Activated naive CD8-positive, alpha-beta T cell treated with anti-CD3 and anti-CD28 coated beads, Interleukin-2, amount 50 U/mL, for 16 hours (primary cell): Measurements from ENCODE around the gene TAC3.
"Not testable (repeated sequence)": the region's sequence is repeated elsewhere in the genome, so short reads cannot be mapped to it uniquely, and the experiment has no call there.

Experiments
- DNase-seq: peaks from one replicate; pipeline ENCODE4 v3.0.0-alpha.2; 2020; ENCODE audit warnings: low read depth, low spot score

TAC3 gene

DNA sequence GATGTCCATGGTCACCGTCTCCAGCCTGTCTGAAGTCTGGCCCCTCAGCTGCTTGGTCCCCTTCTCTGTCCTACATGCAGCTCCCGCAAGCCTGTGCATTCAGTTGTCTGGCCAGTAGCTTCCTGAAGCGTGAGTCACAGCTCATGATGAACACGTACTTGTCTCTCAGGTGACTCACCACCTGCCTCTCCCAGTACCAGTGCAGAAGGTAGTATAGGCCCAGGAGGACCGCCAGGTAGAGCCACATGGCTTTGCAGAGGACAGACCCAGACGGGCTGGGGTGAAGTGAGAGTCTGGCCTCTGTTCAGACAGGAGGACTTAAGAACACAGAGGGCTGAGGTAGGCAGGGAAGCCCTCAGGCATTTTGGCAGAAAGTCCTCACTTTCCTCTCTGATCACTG, 30.6 kb downstream of the TAC3 start:
- DNase-seq: not testable (repeated sequence)

DNA sequence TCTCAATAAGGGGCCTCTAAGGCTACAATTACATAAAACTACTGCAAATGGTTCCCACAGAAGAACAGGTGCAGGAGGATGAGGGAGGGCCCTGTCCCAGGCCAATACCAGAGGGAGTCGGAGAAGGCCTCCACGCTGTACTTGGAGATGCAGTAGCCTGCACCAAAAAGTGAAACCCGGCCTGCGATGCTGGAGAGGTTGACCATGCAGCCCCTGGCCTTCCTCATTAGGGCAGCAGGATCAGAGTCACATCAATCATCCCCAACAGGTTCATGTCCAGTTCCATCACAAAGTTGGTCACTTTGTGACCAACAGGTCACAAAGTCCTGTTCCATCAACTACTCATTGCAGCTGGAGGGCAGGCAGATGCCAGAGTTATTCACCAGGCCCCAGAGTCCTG, 32.9 kb downstream of the TAC3 start:
- DNase-seq: no peak

- DNase-seq: not testable (repeated sequence)
Observed at GRCh38 chr12:56982578-56983236, 33.6 kb downstream of the TAC3 start.

DNA sequence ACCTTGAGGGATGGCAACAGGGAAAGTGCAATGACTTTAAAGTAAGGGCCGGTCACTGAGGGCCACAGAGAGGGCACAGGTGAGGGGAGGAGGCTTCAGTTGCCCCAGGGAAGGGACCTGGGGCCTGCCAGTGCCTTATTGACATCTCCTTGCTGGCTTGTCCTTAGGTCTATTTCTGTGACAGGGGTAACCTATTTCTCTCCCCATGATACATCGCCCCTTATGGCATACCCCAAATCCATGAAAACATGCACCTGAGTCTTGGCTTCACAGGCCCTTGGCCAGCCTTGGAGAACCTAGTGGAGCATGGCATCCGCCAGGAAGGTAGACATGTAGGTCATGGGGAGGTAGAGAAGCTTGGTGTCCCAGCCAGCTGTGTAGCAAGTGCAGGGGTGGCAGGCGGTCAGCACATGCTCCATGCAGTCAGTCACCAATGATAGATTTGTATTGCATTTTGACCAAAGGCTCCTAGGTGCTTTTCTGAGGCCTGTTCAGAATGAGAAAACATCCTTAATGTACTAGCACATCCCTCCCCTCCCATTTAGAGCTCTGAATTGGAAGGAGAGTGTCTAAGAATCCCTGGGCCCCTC, 35.3 kb downstream of the TAC3 start:
- DNase-seq: no peak

DNA sequence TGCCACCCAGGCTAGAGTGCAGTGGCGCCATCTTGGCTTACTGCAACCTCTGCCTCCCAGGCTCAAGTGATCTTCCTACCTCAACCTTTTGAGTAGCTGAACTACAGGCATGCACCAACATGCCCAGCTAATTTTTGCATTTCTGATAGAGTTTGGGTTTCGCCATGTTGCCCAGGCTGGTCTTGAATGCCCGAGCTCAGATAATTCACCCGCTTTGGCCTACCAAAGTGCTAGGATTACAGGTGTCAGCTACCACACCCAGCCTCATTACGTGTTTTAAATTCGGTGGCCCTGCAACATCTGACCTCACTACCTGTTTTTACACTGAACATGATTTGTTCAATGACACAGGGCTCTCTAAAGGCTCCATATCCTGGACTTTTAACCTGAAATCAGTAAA, 36.1 kb downstream of the TAC3 start:
- DNase-seq: no peak

DNA sequence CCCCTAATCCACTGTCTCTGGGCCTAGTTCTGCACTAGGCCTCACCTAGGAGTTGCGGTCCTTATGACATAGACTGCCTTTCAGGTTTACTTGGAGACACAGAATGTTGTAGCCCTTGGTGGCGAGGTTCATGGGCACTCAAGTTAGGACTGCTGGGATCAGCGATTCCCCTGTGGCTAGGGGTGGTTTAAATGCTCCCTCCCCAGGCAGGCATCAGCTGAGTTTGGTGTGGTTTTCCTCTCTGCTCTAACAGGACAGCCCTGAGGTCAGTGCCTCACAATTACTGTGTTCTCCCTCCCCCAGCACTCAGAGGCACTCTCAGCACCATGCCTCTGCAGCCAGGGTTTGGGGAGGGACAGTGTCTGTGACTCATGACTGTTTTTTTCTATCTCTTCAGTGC, 36.7 kb downstream of the TAC3 start:
- no peak for DNase-seq

DNA sequence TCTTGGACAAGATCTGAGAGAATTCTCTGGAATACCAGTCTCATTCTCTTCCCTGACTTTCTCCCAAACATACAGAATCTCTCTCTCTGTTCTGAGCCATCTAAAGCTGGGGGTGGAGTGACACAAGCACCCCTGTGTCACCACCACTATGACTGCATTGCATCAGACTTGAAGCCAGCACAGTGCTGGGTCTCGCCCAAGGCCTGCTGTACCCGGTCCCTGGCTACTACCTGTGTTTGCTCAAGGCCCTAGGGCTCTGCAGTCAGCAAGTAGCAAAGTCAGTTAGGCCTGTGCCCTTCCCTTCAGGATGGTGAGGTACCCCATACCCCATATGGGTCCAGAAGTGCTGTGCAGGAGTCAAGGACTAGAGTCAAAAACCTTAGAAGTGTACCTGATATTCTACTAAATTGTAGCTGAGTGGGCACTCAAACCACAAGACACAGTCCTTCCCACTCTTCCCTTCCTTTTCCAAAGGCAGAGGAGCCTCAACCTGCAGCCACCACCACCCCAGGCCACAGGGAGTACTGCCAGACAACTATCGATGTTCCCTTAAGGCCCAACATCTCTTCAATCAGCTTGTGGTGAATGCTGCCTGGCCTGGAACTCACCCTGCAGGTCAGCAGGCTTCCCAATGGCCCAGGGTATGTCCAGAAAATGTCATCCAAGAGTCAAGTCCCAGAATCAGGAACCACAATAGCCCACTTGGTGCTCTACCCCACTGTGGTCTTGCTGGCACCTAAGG, 37.8 kb downstream of the TAC3 start:
- no peak for DNase-seq

- not testable (repeated sequence) for DNase-seq
Observed at GRCh38 chr12:56977361-56977760, 39.0 kb downstream of the TAC3 start.

GRCh38 chr12:56974224-56974623, 42.1 kb downstream of the TAC3 start:
- DNase-seq: not testable (repeated sequence)

DNA sequence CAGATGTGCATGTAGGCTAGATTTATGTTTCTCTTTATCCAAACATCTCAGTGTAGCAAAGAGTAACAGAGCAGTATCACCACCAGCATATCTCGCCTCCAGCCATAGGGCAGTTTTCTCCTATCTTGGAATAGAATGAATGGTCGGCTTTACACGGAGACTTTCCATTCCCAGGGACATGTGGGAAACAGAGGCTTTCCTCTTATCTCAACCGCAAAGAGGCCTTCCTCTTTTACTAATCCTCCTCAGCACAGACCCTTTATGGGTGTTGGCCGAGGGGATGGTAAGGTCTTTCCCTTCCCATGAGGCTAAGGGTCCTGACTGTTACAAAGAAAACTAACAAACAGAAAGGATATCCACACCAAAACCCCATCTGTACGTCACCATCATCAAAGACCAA, 47.4 kb downstream of the TAC3 start:
- DNase-seq: not testable (repeated sequence)

GRCh38 chr12:56965997-56966642, 50.2 kb downstream of the TAC3 start:
- not testable (repeated sequence) for DNase-seq

GRCh38 chr12:56965124-56965523, 51.2 kb downstream of the TAC3 start:
- not testable (repeated sequence) for DNase-seq

DNA sequence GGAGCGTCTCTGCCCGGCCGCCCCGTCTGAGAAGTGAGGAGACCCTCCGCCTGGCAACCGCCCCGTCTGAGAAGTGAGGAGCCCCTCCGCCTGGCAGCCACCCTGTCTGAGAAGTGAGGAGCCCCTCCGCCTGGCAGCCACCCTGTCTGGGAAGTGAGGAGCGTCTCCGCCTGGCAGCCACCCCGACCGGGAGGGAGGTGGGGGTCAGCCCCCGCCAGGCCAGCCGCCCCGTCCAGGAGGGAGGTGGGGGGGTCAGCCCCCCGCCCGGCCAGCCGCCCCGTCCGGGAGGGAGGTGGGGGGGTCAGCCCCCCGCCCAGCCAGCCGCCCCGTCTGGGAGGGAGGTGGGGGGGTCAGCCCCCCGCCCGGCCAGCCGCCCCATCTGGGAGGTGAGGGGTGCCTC, 52.8 kb downstream of the TAC3 start:
- DNase-seq: not testable (repeated sequence)

DNA sequence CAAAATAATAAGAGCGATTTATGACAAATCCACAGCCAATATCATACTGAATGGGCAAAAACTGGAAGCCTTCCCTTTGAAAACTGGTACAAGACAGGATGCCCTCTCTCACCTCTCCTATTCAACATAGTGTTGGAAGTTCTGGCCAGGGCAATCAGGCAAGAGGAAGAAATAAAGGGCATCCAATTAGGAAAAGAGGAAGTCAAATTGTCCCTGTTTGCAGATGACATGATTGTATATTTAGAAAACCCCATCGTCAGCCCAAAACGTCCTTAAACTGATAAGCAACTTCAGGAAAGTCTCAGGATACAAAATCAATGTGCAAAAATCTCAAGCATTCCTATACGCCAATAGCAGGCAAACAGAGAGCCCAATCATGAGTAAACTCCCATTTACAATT, 54.1 kb downstream of the TAC3 start:
- DNase-seq: not testable (repeated sequence)
